Loucy (cell line): Measurements from ENCODE around the gene ZFP62.

Source experiments
- H2AFZ ChIP-seq: fragments of 200-600 bp; sonication (generic); 2 replicates; pipeline ENCODE4 v1.6.0; 2016; ENCODE audit warnings: antibody characterized with exemption, mild to moderate bottlenecking, low read length, moderate library complexity
- H3F3A ChIP-seq: fragments of 200-600 bp; 2 replicates; pipeline ENCODE4 v1.6.0; 2016; ENCODE audit warnings: antibody characterized with exemption, low read depth, mild to moderate bottlenecking
- H3K27me3 ChIP-seq: fragments of 200-600 bp; sonication (generic); 2 replicates; pipeline ENCODE4 v1.6.1; 2014; ENCODE audit warnings: low read length, mild to moderate bottlenecking; ENCODE audit not compliant: insufficient read depth, poor library complexity, severe bottlenecking
- H3K36me3 ChIP-seq: fragments of 200-600 bp; sonication (generic); 2 replicates; pipeline ENCODE4 v1.6.1; 2016; ENCODE audit warnings: low read length; ENCODE audit not compliant: insufficient read depth
- H3K4me1 ChIP-seq: fragments of 200-600 bp; sonication (generic); 2 replicates; pipeline ENCODE4 v1.5.1; 2014; ENCODE audit warnings: low read length, mild to moderate bottlenecking; ENCODE audit not compliant: insufficient read depth, poor library complexity, severe bottlenecking
- H3K4me2 ChIP-seq: fragments of 200-600 bp; sonication (generic); 2 replicates; pipeline ENCODE4 v1.6.0; 2014; ENCODE audit warnings: antibody characterized with exemption, low read length, low read depth, mild to moderate bottlenecking; ENCODE audit not compliant: poor library complexity, severe bottlenecking
- H3K4me3 ChIP-seq: fragments of 200-600 bp; sonication (generic); 2 replicates; pipeline ENCODE4 v1.5.1; 2014; ENCODE audit warnings: low read length, mild to moderate bottlenecking, mixed read lengths; ENCODE audit not compliant: poor library complexity, severe bottlenecking
- H3K79me2 ChIP-seq: fragments of 200-600 bp; sonication (generic); 2 replicates; pipeline ENCODE4 v1.6.1; 2014; ENCODE audit warnings: low read length; ENCODE audit not compliant: insufficient read depth
- H3K9ac ChIP-seq: fragments of 200-600 bp; sonication (generic); 2 replicates; pipeline ENCODE4 v1.6.0; 2014; ENCODE audit warnings: mild to moderate bottlenecking, low read depth, low read length, moderate library complexity; ENCODE audit not compliant: poor library complexity, severe bottlenecking
- H3K9me2 ChIP-seq: fragments of 200-600 bp; sonication (generic); replicated peaks from 2 replicates; pipeline ENCODE4 v1.6.1; 2016; ENCODE audit warnings: low read depth, low read length, mixed read lengths
- H3K9me3 ChIP-seq: fragments of 200-600 bp; sonication (generic); 2 replicates; pipeline ENCODE4 v1.6.1; 2014; ENCODE audit warnings: mild to moderate bottlenecking, antibody characterized with exemption, low read length, low read depth; ENCODE audit not compliant: insufficient read depth
- H4K20me1 ChIP-seq: fragments of 200-600 bp; sonication (generic); 2 replicates; pipeline ENCODE4 v1.6.0; 2014; ENCODE audit warnings: antibody characterized with exemption, low read length, mild to moderate bottlenecking; ENCODE audit not compliant: insufficient read depth, poor library complexity, severe bottlenecking
- EZH2phosphoT487 ChIP-seq: fragments of 200-600 bp; IDR thresholded peaks from 2 replicates; pipeline ENCODE4 v1.6.1; 2018; ENCODE audit warnings: antibody characterized with exemption, mild to moderate bottlenecking, moderate library complexity, borderline replicate concordance
- TF ChIP-seq, protein P1 (sequence below): fragments of 200-600 bp; sonication (generic); conservative IDR thresholded peaks from 2 replicates; pipeline ENCODE4 v1.5.1; 2014; ENCODE audit warnings: mild to moderate bottlenecking, antibody characterized with exemption, low read length

Gene ZFP62

DNA sequence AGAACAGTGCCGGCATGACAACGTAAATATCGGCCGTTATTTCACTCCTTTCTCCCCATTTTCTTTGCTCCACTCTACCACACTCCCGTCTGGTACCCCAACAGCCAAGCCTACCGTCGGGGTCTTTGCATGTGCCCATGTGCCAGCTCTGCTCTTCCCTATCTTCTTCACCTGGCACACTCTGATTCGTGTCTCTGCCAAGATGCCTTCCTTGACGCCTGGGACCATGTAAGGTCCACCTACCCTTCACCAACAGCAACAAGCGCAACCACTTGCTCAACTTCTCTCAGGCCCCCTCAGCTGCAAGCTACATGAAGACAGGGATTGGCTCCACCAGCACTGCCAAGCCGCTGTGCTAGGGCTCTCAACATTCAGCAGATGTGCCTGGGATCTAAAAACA lies 62.9 kb downstream of the ZFP62 start:
- Histone ChIP-seq H3K9ac (no peak overlapping the region), H3F3A (no peaks in the 10 kb centered on the region), H3K4me1 (peaks cover 17% of the 10 kb centered on the region), H3K4me2 (peak overlapping the region; percentile 93), H3K79me2 (peaks cover 77% of the 10 kb centered on the region), H2AFZ (no peak overlapping the region), H3K9me3 (no peaks in the 10 kb centered on the region), H4K20me1 (peaks cover 68% of the 10 kb centered on the region), H3K4me3 (no peak overlapping the region), H3K36me3 (peaks cover 5% of the 10 kb centered on the region; the same call in 1 of the 2 replicates), H3K9me2 (no peaks in the 10 kb centered on the region), H3K27me3 (no peaks in the 10 kb centered on the region)
- TF ChIP-seq EZH2phosphoT487: no peak
- TF ChIP-seq, protein P1, sequence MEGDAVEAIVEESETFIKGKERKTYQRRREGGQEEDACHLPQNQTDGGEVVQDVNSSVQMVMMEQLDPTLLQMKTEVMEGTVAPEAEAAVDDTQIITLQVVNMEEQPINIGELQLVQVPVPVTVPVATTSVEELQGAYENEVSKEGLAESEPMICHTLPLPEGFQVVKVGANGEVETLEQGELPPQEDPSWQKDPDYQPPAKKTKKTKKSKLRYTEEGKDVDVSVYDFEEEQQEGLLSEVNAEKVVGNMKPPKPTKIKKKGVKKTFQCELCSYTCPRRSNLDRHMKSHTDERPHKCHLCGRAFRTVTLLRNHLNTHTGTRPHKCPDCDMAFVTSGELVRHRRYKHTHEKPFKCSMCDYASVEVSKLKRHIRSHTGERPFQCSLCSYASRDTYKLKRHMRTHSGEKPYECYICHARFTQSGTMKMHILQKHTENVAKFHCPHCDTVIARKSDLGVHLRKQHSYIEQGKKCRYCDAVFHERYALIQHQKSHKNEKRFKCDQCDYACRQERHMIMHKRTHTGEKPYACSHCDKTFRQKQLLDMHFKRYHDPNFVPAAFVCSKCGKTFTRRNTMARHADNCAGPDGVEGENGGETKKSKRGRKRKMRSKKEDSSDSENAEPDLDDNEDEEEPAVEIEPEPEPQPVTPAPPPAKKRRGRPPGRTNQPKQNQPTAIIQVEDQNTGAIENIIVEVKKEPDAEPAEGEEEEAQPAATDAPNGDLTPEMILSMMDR: no peak
